HepG2 (cell line): ENCODE results near the gene LRRC34. TPM values are rescaled to one million over a fixed set of nuclear protein-coding genes. Genes with fewer than 3 reads are reported as not detected.

Experiments used
- ETV5 ChIP-seq: IDR thresholded peaks from 2 replicates; pipeline ENCODE4 v1.6.1; 2018; ENCODE audit warnings: missing biosample characterization, missing genetic modification reagents, inconsistent platforms, borderline replicate concordance
- GABPB1 ChIP-seq: IDR thresholded peaks from 2 replicates; pipeline ENCODE4 v1.6.1; 2016; ENCODE audit warnings: mild to moderate bottlenecking, missing genetic modification reagents, moderate library complexity, missing compliant biosample characterization
- IKZF4 ChIP-seq: sonication (generic); formaldehyde crosslinking; IDR thresholded peaks from 2 replicates; pipeline ENCODE4 v1.5.1; 2020; ENCODE audit warnings: borderline replicate concordance, mild to moderate bottlenecking, low read depth, missing genetic modification reagents; ENCODE audit errors: not compliant biosample characterization
- JUND ChIP-seq: sonication (generic); formaldehyde crosslinking; IDR thresholded peaks from 2 replicates; pipeline ENCODE4 v1.8.0; 2022; ENCODE audit warnings: mild to moderate bottlenecking, missing genetic modification reagents
- KAT2B ChIP-seq: fragments of 150-350 bp; IDR thresholded peaks from 2 replicates; pipeline ENCODE4 v1.6.1; 2014; ENCODE audit warnings: low read depth, low read length, borderline replicate concordance
- MTA1 ChIP-seq: sonication (generic); formaldehyde crosslinking; IDR thresholded peaks from 2 replicates; pipeline ENCODE4 v1.4.0; 2020; ENCODE audit warnings: missing genetic modification reagents, mild to moderate bottlenecking, borderline replicate concordance
- SALL2 ChIP-seq: sonication (generic); formaldehyde crosslinking; IDR thresholded peaks from 2 replicates; pipeline ENCODE4 v1.8.1; 2023; ENCODE audit warnings: mild to moderate bottlenecking, missing genetic modification reagents, inconsistent platforms
- SKIL ChIP-seq: sonication (generic); formaldehyde crosslinking; IDR thresholded peaks from 2 replicates; pipeline ENCODE4 v1.8.0; 2022; ENCODE audit warnings: missing genetic modification reagents, mild to moderate bottlenecking, moderate library complexity, borderline replicate concordance
- TAF1 ChIP-seq: sonication (generic); formaldehyde crosslinking; IDR thresholded peaks from 2 replicates; pipeline ENCODE4 v1.4.0; 2020; ENCODE audit warnings: missing genetic modification reagents
- ZNF337 ChIP-seq: sonication (generic); formaldehyde crosslinking; IDR thresholded peaks from 2 replicates; pipeline ENCODE4 v1.5.1; 2020; ENCODE audit warnings: missing genetic modification reagents, low read depth, mild to moderate bottlenecking, borderline replicate concordance
- ZNF577 ChIP-seq: sonication (generic); formaldehyde crosslinking; IDR thresholded peaks from 2 replicates; pipeline ENCODE4 v1.4.0; 2020; ENCODE audit warnings: mild to moderate bottlenecking, low read depth, missing genetic modification reagents, borderline replicate concordance
- ZNF720 ChIP-seq: sonication (generic); formaldehyde crosslinking; IDR thresholded peaks from 2 replicates; pipeline ENCODE4 v1.4.0; 2020; ENCODE audit warnings: missing genetic modification reagents
- ZSCAN21 ChIP-seq: sonication (generic); formaldehyde crosslinking; IDR thresholded peaks from 2 replicates; pipeline ENCODE4 v1.8.0; 2022; ENCODE audit warnings: mild to moderate bottlenecking, missing genetic modification reagents, moderate library complexity, borderline replicate concordance
- ZSCAN22 ChIP-seq: sonication (generic); formaldehyde crosslinking; IDR thresholded peaks from 2 replicates; pipeline ENCODE4 v1.4.0; 2020; ENCODE audit warnings: mild to moderate bottlenecking, missing genetic modification reagents
- polyA plus RNA-seq, 8 experiments: library from polyadenylated mRNA; depleted of rRNA in 3 of 8; stranded (reverse) in 7 of 8; unstranded in 1 of 8; fragments of >200 nt; fragmentation: Illumina TruSeq in 4 of 8; extraction: Trizol in 4 of 8; gene quantifications; 2 replicates each; pipeline versions ENCODE4 v1.2.1 to v1.2.3, GENCODE V29; 2011 to 2016; ENCODE audit warnings: low read depth in 4 of 8, missing spikeins in 1 of 8, mixed read lengths in 1 of 8; ENCODE audit not compliant: insufficient read depth in 1 of 8
- total RNA-seq, 5 experiments: library from RNA; depleted of rRNA; stranded (reverse); fragments of >200 nt; fragmentation: Illumina TruSeq; extraction: Trizol; gene quantifications; 2 replicates each; pipeline ENCODE4 v1.2.3, GENCODE V29; 2016; ENCODE audit warnings: low read depth in 1 of 5
- TF ChIP-seq, protein P1 (sequence below): sonication (generic); formaldehyde crosslinking; IDR thresholded peaks from 2 replicates; pipeline ENCODE4 v1.4.0; 2020; ENCODE audit warnings: missing genetic modification reagents, borderline replicate concordance
- TF ChIP-seq, protein P2 (sequence below): IDR thresholded peaks from 2 replicates; pipeline ENCODE4 v1.6.1; 2016; ENCODE audit warnings: low read depth, missing genetic modification reagents, missing compliant biosample characterization

LRRC34 gene
- total and polyA plus RNA-seq, 2 of the 13 experiments (the other 11 are each of a cell fraction or from before 2014, with no cell fraction given): not detected

DNA sequence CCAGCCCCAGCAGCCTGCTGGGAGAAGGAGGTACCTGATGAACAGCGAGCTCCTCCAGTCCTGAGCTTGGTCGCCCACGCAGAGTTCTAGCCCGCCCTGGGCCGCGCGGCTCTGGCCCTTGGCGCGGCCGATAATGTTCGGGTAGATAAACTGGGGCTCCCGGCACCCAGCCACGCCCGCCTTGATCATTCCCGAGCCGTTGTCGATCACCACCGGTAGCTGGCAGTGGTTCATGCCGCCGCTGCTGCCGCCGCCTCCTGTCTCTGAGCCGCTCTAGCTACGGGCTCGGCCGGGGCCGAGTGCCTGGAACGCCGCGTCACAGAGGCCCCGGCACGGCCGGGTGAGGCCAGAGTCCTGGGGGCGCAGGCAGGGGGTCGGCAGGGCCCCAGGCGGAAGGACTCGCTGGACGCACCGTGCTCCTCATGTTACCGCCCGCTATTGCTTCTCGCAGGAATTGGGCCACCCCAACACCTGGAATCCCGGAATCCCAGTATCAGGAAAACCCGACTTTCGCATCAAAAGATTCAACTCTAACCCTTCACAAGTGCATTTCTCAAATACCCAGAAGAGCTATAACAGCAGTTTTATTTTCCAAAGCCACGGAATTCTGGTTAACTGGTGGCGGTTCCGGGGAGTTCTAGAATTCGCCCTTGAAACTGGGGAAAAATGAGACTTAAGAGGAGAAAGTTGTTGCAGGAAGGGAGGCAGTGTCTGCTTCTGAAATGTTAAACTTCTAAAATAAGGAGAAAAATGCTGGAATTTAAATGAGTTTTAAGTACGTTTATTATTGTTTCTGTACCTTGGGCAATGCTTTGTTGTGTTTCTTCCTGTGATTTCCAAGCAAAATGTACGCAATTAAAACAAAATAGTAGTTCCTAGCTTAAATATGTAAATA, 43.2 kb downstream of the LRRC34 start, which contains the start of gene ACTRT3 (continued):
- TF ChIP-seq KAT2B (no peak), ZNF337 (CRISPR knock-in tag) (no peak), ZSCAN22 (CRISPR knock-in tag) (no peak), ZNF577 (CRISPR knock-in tag) (no peak), TAF1 (CRISPR knock-in tag) (peak; percentile 59), ZSCAN21 (CRISPR knock-in tag) (no peak), JUND (CRISPR knock-in tag) (no peak), ZNF720 (CRISPR knock-in tag) (no peak), SALL2 (0 out of 2 replicates have a peak, but pooled peaks have one; percentile 30), GABPB1 (CRISPR knock-in tag) (peak; percentile 76; the same call in 1 of the 2 replicates), ETV5 (CRISPR knock-in tag) (no peak), SKIL (no peak), MTA1 (CRISPR knock-in tag) (peak; percentile 51; the same call in 1 of the 2 replicates), IKZF4 (CRISPR knock-in tag) (no peak)
- TF ChIP-seq, protein P1, sequence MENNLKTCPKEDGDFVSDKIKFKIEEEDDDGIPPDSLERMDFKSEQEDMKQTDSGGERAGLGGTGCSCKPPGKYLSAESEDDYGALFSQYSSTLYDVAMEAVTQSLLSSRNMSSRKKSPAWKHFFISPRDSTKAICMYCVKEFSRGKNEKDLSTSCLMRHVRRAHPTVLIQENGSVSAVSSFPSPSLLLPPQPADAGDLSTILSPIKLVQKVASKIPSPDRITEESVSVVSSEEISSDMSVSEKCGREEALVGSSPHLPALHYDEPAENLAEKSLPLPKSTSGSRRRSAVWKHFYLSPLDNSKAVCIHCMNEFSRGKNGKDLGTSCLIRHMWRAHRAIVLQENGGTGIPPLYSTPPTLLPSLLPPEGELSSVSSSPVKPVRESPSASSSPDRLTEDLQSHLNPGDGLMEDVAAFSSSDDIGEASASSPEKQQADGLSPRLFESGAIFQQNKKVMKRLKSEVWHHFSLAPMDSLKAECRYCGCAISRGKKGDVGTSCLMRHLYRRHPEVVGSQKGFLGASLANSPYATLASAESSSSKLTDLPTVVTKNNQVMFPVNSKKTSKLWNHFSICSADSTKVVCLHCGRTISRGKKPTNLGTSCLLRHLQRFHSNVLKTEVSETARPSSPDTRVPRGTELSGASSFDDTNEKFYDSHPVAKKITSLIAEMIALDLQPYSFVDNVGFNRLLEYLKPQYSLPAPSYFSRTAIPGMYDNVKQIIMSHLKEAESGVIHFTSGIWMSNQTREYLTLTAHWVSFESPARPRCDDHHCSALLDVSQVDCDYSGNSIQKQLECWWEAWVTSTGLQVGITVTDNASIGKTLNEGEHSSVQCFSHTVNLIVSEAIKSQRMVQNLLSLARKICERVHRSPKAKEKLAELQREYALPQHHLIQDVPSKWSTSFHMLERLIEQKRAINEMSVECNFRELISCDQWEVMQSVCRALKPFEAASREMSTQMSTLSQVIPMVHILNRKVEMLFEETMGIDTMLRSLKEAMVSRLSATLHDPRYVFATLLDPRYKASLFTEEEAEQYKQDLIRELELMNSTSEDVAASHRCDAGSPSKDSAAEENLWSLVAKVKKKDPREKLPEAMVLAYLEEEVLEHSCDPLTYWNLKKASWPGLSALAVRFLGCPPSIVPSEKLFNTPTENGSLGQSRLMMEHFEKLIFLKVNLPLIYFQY: peak; percentile 78
- TF ChIP-seq, protein P2, sequence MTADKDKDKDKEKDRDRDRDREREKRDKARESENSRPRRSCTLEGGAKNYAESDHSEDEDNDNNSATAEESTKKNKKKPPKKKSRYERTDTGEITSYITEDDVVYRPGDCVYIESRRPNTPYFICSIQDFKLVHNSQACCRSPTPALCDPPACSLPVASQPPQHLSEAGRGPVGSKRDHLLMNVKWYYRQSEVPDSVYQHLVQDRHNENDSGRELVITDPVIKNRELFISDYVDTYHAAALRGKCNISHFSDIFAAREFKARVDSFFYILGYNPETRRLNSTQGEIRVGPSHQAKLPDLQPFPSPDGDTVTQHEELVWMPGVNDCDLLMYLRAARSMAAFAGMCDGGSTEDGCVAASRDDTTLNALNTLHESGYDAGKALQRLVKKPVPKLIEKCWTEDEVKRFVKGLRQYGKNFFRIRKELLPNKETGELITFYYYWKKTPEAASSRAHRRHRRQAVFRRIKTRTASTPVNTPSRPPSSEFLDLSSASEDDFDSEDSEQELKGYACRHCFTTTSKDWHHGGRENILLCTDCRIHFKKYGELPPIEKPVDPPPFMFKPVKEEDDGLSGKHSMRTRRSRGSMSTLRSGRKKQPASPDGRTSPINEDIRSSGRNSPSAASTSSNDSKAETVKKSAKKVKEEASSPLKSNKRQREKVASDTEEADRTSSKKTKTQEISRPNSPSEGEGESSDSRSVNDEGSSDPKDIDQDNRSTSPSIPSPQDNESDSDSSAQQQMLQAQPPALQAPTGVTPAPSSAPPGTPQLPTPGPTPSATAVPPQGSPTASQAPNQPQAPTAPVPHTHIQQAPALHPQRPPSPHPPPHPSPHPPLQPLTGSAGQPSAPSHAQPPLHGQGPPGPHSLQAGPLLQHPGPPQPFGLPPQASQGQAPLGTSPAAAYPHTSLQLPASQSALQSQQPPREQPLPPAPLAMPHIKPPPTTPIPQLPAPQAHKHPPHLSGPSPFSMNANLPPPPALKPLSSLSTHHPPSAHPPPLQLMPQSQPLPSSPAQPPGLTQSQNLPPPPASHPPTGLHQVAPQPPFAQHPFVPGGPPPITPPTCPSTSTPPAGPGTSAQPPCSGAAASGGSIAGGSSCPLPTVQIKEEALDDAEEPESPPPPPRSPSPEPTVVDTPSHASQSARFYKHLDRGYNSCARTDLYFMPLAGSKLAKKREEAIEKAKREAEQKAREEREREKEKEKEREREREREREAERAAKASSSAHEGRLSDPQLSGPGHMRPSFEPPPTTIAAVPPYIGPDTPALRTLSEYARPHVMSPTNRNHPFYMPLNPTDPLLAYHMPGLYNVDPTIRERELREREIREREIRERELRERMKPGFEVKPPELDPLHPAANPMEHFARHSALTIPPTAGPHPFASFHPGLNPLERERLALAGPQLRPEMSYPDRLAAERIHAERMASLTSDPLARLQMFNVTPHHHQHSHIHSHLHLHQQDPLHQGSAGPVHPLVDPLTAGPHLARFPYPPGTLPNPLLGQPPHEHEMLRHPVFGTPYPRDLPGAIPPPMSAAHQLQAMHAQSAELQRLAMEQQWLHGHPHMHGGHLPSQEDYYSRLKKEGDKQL (CRISPR knock-in tag): no peak
